Measurements from ENCODE around the gene POT1. TPM values are rescaled to one million over a fixed set of nuclear protein-coding genes. Genes with fewer than 3 reads are reported as not detected.
"Not testable (repeated sequence)": the region's sequence is repeated elsewhere in the genome, so short reads cannot be mapped to it uniquely, and the experiment has no call there.

Gene POT1
- total RNA-seq: 10 to 100 TPM; 12.4 to 23.4 (median 16.5) TPM
- 8.9 TPM for polyA plus RNA-seq
- long read RNA-seq, donor 1, full-length matches to known transcripts: 1 of 9 reads
- long read RNA-seq, donor 1, partial matches to known transcripts: 2 of 9 reads
- long read RNA-seq, donor 1, other reads (novel, unspliced or antisense): 6 of 9 reads
- long read RNA-seq, donor 2, full-length matches to known transcripts: 1 of 2 reads
- long read RNA-seq, donor 2, partial matches to known transcripts: 0 of 2 reads
- long read RNA-seq, donor 2, other reads (novel, unspliced or antisense): 1 of 2 reads
- long read RNA-seq, donor 3, full-length matches to known transcripts: 8 of 24 reads
- long read RNA-seq, donor 3, partial matches to known transcripts: 5 of 24 reads
- long read RNA-seq, donor 3, other reads (novel, unspliced or antisense): 11 of 24 reads
- long read RNA-seq, donor 4, full-length matches to known transcripts: 2 of 5 reads
- long read RNA-seq, donor 4, partial matches to known transcripts: 0 of 5 reads
- long read RNA-seq, donor 4, other reads (novel, unspliced or antisense): 3 of 5 reads

- intact Hi-C loops (cut with DNase I): no loop called here
- no peaks in the 10 kb centered on the region for H3K9me3 ChIP-seq (ENCODE audit: control insufficient read depth, low read length)
- peak within 1 kb of the TSS; percentile 70 for H3K4me3 ChIP-seq (ENCODE audit: low read length)
- peaks cover 2% of the 10 kb centered on the region for H3K4me1 ChIP-seq (ENCODE audit: control insufficient read depth, insufficient read depth, low read length)
- H3K27me3 ChIP-seq (ENCODE audit: control insufficient read depth, insufficient read depth): no peaks in the 10 kb centered on the region
- WGBS: under 1% methylated on average over 45 of the region's 45 CpGs
- ATAC-seq (peak; percentile 100), DNase-seq (peak; percentile 99 to 100 (median 99))
- H3K27ac ChIP-seq (ENCODE audit: low read length): peak within 1 kb of the TSS; percentile 65
Measured at GRCh38 chr7:124929467-124930172, at the start of gene POT1. POT1 (minus strand) TSS chr7:124929825; CDS start chr7:124897173, 32,652 bp downstream.

- H3K4me1 ChIP-seq (ENCODE audit: control insufficient read depth, insufficient read depth, low read length); H3K27ac ChIP-seq (ENCODE audit: low read length); H3K27me3 ChIP-seq (ENCODE audit: control insufficient read depth, insufficient read depth); H3K9me3 ChIP-seq (ENCODE audit: control insufficient read depth, low read length); intact Hi-C loops (cut with DNase I); H3K4me3 ChIP-seq (ENCODE audit: low read length); ATAC-seq; DNase-seq: not testable (repeated sequence)
- 55% methylated on average over 3 of the region's 3 CpGs for WGBS
Measured at GRCh38 chr7:124975131-124975530, 45.5 kb upstream of the POT1 start.

- Histone ChIP-seq H3K27ac (ENCODE audit: low read length) (no peak overlapping the region), H3K9me3 (ENCODE audit: control insufficient read depth, low read length) (no peaks in the 10 kb centered on the region), H3K4me1 (ENCODE audit: control insufficient read depth, insufficient read depth, low read length) (no peaks in the 10 kb centered on the region), H3K4me3 (ENCODE audit: low read length) (no peak overlapping the region), H3K27me3 (ENCODE audit: control insufficient read depth, insufficient read depth) (no peaks in the 10 kb centered on the region)
- DNase-seq: no peak
- 86% methylated on average over 4 of the region's 4 CpGs for WGBS
- intact Hi-C loops (cut with DNase I): no loop called here
- no peak for ATAC-seq
Measured at GRCh38 chr7:124965553-124965952, 35.9 kb upstream of the POT1 start.

GRCh38 chr7:124959676-124960075, 30.1 kb upstream of the POT1 start:
- Histone ChIP-seq H3K27ac (ENCODE audit: low read length) (no peak overlapping the region), H3K27me3 (ENCODE audit: control insufficient read depth, insufficient read depth) (no peaks in the 10 kb centered on the region), H3K4me3 (ENCODE audit: low read length) (no peak overlapping the region), H3K9me3 (ENCODE audit: control insufficient read depth, low read length) (no peaks in the 10 kb centered on the region), H3K4me1 (ENCODE audit: control insufficient read depth, insufficient read depth, low read length) (no peaks in the 10 kb centered on the region)
- WGBS: 48% methylated on average over 1 of the region's 1 CpG
- intact Hi-C loops (cut with DNase I): no loop called here
- DNase-seq (no peak), ATAC-seq (no peak)

- ATAC-seq; H3K4me3 ChIP-seq (ENCODE audit: low read length); intact Hi-C loops (cut with DNase I); H3K27ac ChIP-seq (ENCODE audit: low read length); H3K9me3 ChIP-seq (ENCODE audit: control insufficient read depth, low read length); H3K4me1 ChIP-seq (ENCODE audit: control insufficient read depth, insufficient read depth, low read length); H3K27me3 ChIP-seq (ENCODE audit: control insufficient read depth, insufficient read depth); DNase-seq: not testable (repeated sequence)
- WGBS: 98% methylated on average over 1 of the region's 1 CpG
Measured at GRCh38 chr7:124957952-124958351, 28.3 kb upstream of the POT1 start.

- Histone ChIP-seq H3K27ac (ENCODE audit: low read length) (no peak overlapping the region), H3K4me3 (ENCODE audit: low read length) (no peak overlapping the region), H3K9me3 (ENCODE audit: control insufficient read depth, low read length) (no peaks in the 10 kb centered on the region), H3K4me1 (ENCODE audit: control insufficient read depth, insufficient read depth, low read length) (no peaks in the 10 kb centered on the region), H3K27me3 (ENCODE audit: control insufficient read depth, insufficient read depth) (no peaks in the 10 kb centered on the region)
- intact Hi-C loops (cut with DNase I): no loop called here
- no peak for ATAC-seq
- no peak for DNase-seq
- 82% methylated on average over 1 of the region's 1 CpG for WGBS
Measured at GRCh38 chr7:124956160-124956559, 26.5 kb upstream of the POT1 start.

- no peak for ATAC-seq
- intact Hi-C loops (cut with DNase I): no loop called here
- H3K27me3 ChIP-seq (ENCODE audit: control insufficient read depth, insufficient read depth): no peaks in the 10 kb centered on the region
- no peak for DNase-seq
- H3K27ac ChIP-seq (ENCODE audit: low read length): no peak overlapping the region
- no peaks in the 10 kb centered on the region for H3K9me3 ChIP-seq (ENCODE audit: control insufficient read depth, low read length)
- H3K4me3 ChIP-seq (ENCODE audit: low read length): no peak overlapping the region
- H3K4me1 ChIP-seq (ENCODE audit: control insufficient read depth, insufficient read depth, low read length): no peaks in the 10 kb centered on the region
Measured at GRCh38 chr7:124954790-124955189, 25.2 kb upstream of the POT1 start.

- Histone ChIP-seq H3K27ac (ENCODE audit: low read length) (no peak overlapping the region), H3K27me3 (ENCODE audit: control insufficient read depth, insufficient read depth) (no peaks in the 10 kb centered on the region), H3K4me3 (ENCODE audit: low read length) (no peak overlapping the region), H3K9me3 (ENCODE audit: control insufficient read depth, low read length) (no peaks in the 10 kb centered on the region), H3K4me1 (ENCODE audit: control insufficient read depth, insufficient read depth, low read length) (no peaks in the 10 kb centered on the region)
- intact Hi-C loops (cut with DNase I): no loop called here
- ATAC-seq (no peak), DNase-seq (no peak)
- 95% methylated on average over 3 of the region's 3 CpGs for WGBS
Measured at GRCh38 chr7:124945680-124946079, 16.1 kb upstream of the POT1 start.

GRCh38 chr7:124943472-124943871, 13.8 kb upstream of the POT1 start:
- H3K27me3 ChIP-seq (ENCODE audit: control insufficient read depth, insufficient read depth): no peaks in the 10 kb centered on the region
- ATAC-seq: no peak
- 76% methylated on average over 2 of the region's 2 CpGs for WGBS
- DNase-seq: no peak
- H3K4me1 ChIP-seq (ENCODE audit: control insufficient read depth, insufficient read depth, low read length): no peaks in the 10 kb centered on the region
- intact Hi-C loops (cut with DNase I): no loop called here
- no peaks in the 10 kb centered on the region for H3K9me3 ChIP-seq (ENCODE audit: control insufficient read depth, low read length)
- H3K27ac ChIP-seq (ENCODE audit: low read length): no peak overlapping the region
- no peak overlapping the region for H3K4me3 ChIP-seq (ENCODE audit: low read length)

- Histone ChIP-seq H3K9me3 (ENCODE audit: control insufficient read depth, low read length) (no peaks in the 10 kb centered on the region), H3K27me3 (ENCODE audit: control insufficient read depth, insufficient read depth) (no peaks in the 10 kb centered on the region), H3K4me1 (ENCODE audit: control insufficient read depth, insufficient read depth, low read length) (no peaks in the 10 kb centered on the region), H3K27ac (ENCODE audit: low read length) (no peak overlapping the region), H3K4me3 (ENCODE audit: low read length) (no peak overlapping the region)
- 78% methylated on average over 4 of the region's 4 CpGs for WGBS
- DNase-seq: no peak
- intact Hi-C loops (cut with DNase I): no loop called here
- no peak for ATAC-seq
Measured at GRCh38 chr7:124942399-124942798, 12.8 kb upstream of the POT1 start.

GRCh38 chr7:124940306-124940705, 10.7 kb upstream of the POT1 start:
- H3K27ac ChIP-seq (ENCODE audit: low read length): no peak overlapping the region
- no peak for ATAC-seq
- intact Hi-C loops (cut with DNase I): no loop called here

More at GRCh38 chr7:124940306-124940705, 10.7 kb upstream of the POT1 start:
- H3K4me3 ChIP-seq (ENCODE audit: low read length): no peak overlapping the region
- 64% methylated on average over 2 of the region's 2 CpGs for WGBS
- H3K27me3 ChIP-seq (ENCODE audit: control insufficient read depth, insufficient read depth): no peaks in the 10 kb centered on the region
- DNase-seq: no peak
- no peaks in the 10 kb centered on the region for H3K9me3 ChIP-seq (ENCODE audit: control insufficient read depth, low read length)
- H3K4me1 ChIP-seq (ENCODE audit: control insufficient read depth, insufficient read depth, low read length): no peaks in the 10 kb centered on the region

Data from right cardiac atrium (tissue), 5 donors.